ENCODE results near the gene EIF3L.

GRCh38 chr22:37887584-37888378 is 38.6 kb downstream of the EIF3L start:
- TF ChIP-seq GATA2 (IDR thresholded peaks at IDR 0.05; ENCODE audit: low read depth, low read length) (no peak), GATA3 (IDR thresholded peaks at IDR 0.05; ENCODE audit: low read depth, low read length) (no peak)

All from SH-SY5Y (cell line).